ENCODE results near the gene DTL.
A peak's percentile ranks its signal among the peaks of the same experiment; 100 is the strongest.

The DTL gene

DNA sequence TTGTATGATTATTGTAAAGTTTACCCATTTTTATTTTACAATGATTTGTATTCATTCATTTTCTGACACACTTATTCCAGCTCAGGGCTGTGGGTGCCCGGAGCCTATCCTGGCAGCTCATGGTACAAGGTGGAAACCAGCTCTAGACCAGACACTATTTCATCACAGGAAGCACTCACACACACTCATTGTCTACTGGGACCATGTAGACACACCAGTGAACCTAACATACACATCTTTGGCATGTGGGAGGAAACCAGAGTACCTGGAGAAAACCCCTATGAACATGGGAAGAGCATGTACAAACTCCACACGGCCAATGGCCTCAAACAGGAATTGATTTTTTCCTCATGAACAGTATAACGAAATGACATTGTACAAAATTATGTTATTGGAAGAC, 2.4 kb downstream of the DTL start:
- peak; percentile 58 for DNase-seq (ENCODE audit: low spot score)

DNA sequence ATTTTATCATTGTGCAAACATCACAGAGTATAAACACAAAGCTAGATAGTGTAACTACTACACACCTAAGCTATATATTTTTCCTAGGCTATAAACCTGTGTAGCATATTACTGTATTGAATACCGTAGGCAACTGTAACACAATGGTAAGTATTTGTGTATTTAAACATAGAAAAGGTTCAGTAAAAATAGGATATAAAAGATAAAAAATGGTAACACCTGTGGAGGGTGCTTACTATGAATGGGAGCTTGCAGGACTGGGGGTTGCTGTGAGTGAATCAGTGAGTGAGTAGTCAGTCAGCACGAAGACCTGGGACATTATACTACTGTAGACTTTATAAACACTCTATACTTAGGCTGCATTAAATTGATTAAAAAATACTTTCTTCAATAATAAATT, 4.1 kb downstream of the DTL start:
- DNase-seq (ENCODE audit: low spot score), result peak; percentile 26

DNA sequence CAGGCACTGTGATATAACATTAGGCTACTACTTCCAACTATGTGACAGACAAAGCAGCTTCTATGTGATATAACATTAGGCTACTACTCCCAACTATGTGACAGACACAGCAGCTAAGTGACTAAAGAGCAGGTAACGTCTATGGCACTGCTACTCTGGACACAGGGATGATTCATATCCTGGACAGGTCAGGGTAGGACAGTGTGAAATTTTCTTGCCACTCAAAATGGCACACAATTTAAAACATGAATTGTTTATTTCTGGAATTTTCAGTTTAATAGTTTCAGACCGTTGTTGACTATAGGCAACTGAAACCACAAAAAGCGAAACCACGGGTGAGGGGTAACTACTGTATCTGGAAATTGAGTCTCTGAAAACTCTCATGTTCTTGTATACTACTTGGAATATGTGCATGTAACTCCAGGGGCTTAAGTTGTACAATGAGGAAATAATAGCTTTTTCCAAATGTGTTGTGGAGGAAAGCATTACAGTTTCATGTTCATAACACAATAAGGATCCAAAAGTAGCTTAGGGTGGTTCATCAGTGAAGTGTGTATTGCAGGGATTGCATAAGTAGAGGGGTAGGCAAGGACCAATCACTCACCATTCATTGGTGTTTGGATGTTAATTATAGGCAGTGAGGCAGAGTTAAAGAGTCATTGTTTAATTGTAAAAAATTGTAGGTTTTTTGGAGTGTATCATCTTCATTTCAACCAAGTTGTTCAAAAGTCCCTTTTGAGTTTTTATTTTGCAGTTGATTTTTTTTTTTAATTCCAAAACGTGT, 5.3 kb downstream of the DTL start:
- peak; percentile 75 for DNase-seq (ENCODE audit: low spot score)

DNA sequence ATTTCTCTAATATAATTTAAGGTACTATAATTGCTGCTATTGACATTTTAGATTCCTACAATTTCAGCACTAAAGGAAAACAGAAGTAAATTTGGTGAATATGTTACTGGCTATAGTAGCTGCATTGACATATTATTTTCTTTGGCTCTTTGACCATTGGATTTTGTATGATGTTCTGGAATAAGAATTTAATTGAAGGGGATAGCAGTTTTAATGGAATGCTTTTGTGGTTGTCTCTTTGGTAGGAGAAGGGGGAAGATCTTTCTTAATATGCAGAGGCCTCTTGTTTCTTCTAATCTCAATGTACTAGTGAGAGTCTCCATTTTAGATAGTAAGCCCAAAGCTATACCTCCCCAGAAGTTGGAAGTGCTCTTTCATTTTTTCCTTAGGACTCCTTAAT, 6.9 kb downstream of the DTL start:
- DNase-seq (ENCODE audit: low spot score), result no peak

DNA sequence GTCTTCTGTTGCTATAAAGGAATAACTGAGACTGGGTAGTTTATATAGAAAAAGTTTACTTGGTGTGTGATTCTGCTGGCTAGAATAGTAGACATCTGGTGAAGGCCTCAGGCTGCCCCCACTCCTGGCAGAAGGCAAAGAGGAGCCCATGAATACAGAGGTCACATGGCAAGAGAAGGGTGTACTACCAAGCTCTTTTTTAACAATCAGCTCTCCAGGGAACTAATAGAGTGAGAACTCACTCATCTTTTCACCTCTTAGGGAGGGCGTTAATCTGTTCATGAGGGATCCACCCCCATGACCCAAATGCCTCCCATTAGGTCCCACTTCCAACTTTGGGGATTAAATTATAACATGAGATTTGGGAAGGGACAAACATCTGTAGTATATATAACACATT, 9.3 kb downstream of the DTL start:
- no peak for DNase-seq (ENCODE audit: low spot score)

DNA sequence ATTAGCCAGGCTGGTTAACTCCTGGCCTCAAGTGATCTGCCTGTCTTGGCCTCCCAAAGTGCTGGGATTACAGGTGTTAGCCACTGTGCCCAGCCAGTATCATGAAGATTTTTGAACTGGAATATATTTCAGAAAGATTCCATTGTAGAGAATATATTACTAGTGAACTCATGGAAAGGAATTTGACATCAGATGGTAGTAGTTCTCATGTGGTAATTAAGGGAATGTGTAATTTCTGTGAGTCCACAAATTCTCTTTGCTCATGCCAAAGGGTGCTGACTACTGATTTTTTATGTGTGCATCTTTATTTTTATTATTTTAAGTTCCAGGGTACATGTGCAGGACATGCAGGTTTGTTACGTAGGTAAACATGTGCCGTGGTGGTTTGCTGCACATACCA, 10.4 kb downstream of the DTL start:
- no peak for DNase-seq (ENCODE audit: low spot score)

DNA sequence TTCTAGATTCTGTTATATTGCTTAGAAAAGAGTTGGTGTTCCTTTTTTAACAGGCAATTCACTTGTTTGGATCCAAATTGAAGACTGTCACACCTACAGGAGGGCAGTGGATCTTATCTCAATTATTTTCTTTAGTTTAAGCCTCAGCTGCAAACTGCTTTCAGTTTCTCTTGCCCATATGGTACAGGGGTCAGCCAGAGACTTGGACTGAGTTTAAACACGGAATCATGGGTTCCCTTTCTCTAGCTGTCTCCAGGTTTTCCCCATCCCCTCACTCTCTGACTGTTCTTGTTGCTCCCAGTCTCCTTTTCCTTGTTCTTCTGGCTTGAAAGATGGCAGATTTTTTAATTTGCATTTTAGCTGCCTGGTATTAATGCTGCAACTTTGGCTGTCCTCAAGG, 18.4 kb downstream of the DTL start:
- no peak for DNase-seq (ENCODE audit: low spot score)

DNA sequence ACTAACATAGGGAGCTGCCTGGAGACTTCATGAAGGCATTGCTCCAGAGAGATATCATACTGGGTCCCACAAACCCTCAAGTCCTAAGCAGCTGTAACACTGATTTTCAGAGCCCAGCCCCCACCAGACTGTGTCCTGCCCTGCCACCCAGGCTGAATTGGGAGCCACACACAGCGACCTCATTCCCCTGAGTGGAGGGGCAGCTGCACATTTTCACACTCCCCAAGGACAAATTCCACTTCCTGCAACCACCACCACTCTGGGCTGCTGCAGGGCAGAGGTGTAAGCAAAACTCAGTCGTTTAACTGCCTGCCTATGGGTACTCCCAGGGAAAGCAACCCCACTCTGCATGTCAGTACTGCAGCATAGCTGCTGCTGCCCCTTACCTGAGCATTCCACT, 19.8 kb downstream of the DTL start:
- DNase-seq (ENCODE audit: low spot score), result no peak

DNA sequence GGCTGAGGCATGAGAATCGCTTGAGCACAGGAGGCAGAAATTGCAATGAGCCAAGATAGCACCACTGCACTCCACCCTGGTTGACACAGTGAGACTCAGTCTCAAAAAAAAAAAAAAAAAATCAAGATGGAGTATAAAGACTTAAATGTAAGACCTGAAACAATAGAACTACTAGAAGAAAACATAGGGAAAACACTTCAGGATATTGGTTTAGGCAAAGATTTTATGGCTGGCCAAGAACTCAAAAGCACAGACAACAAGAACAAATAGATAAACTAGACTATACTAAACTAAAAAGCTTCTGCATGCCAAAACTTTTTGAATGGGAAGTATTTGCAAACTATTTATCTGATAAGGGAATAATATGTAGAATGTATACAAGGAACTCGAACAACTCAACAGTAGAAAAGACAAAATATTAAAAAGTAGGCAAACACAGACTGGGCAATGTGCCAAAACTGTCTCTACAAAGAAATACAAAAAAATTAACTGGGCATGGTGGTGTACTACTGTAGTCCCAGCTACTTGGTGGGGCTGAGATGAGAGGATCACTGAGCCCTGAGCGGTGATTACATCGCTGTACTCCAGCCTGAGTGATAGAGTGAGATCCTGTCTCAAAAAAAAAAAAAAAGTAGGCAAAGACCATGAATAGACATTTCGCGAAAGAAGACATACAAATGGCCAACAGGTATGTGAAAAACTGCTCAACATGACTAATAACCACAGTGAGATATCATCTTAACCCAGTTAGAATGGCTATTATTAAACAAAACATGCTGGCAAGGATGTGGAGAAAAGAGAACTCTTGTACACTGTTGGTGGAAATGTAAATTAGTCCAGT, 25.3 kb downstream of the DTL start:
- DNase-seq (ENCODE audit: low spot score), result no peak

DNA sequence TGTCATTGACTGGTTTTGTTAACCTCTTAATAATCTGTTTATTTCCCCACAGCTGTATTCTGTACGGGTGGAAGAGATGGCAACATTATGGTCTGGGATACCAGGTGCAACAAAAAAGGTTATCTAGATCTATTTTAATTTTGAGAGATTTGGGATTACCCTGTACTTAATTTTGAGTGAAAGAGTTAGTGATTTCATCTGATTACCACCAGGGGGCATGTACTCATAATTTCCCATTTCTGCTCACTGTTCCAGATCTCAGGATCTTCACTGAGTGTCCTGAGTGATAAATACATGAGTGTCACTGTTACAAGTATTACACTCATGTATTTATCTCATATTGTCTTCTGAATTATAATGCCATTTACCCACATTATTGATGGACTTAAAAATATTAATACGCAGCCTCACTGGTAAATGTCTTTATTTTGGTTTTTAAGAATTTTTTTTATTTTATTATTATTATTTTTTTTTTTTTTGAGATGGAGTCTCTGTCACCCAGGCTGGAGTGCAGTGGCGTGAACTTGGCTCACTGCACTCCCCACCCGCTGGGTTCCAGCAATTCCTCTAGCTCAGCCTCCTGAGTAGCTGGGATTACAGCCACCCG, 27.4 kb downstream of the DTL start:
- peak; percentile 80 for DNase-seq (ENCODE audit: low spot score)

DNA sequence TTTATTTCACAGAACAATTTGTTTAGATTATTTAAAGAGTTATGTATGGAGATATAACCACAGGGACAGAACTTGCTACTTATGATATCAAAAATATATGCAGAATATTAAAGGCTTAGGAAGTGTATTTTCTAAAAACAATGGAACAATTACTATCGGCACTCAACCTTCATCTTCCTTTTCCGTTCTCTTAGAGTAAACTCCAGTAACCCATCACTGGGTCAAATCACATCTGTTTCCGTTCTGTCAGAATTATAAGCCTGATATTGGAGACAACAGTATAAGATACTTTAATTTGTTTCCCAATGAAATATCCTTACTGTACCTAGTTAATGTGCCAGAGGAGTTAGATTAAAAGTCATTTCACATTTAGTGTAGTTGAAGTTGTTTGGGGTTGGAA, 32.2 kb downstream of the DTL start:
- DNase-seq (ENCODE audit: low spot score), result no peak

DNA sequence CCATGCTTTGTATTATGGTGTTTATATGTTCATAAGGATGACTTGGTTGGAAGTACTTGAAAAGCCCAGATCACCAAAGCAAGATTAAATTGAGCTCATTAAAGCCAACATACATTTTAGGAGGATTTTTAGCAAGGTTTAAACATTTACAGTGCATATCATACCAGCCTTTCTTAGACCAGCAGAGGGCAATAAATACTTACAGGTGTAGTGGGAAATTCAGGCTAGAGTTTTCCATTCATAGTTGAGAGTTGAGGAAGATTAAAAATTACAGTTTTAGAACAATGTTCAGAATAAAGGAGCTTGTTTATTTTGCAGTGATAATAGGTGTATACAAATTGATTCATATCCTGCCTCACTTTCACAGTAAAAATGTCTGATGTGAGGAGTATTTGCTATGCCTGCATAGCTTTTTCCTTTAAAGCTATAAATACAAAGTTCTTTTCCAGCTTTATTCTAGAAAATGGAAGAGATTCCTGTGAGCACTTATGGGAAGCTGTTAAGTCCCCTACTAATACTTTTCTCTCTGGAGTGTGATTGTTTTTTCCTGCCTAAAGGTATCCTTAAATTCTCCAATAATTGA, 35.3 kb downstream of the DTL start:
- DNase-seq (ENCODE audit: low spot score), result peak; percentile 51

DNA sequence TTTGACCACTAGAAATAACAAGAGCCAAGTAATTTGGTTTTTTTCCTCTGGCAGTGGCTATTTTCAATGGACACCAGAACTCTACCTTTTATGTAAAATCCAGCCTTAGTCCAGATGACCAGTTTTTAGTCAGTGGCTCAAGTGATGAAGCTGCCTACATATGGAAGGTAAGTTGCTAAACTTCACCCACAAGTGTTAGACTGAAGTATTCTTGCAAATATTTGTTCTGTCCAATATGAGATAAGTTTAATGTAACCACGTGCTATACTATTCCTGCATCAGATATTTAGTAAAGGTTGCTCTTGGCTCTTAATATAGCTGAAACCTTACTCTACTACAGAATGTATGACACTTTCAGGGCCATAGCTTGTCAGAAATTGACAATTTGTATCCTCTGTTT, 36.5 kb downstream of the DTL start:
- no peak for DNase-seq (ENCODE audit: low spot score)

DNA sequence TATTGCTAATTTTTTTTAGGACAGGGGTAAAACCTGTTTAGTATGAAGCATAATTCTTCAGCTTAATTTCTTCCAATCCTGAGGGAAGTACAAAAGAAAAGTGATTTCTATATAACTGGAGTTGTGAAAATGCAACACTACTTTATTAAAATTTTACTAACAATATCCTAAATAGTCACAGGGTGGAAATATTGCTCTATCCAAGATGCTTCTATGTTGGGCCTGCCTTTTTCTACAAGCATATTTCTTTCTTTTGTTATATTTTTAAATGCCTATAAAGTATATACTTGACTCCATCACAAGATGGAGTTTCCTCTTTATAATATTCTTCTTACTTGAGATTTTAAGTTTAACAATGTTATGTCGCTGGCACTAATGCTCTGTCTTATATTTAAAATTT, 37.9 kb downstream of the DTL start:
- DNase-seq (ENCODE audit: low spot score), result no peak

DNA sequence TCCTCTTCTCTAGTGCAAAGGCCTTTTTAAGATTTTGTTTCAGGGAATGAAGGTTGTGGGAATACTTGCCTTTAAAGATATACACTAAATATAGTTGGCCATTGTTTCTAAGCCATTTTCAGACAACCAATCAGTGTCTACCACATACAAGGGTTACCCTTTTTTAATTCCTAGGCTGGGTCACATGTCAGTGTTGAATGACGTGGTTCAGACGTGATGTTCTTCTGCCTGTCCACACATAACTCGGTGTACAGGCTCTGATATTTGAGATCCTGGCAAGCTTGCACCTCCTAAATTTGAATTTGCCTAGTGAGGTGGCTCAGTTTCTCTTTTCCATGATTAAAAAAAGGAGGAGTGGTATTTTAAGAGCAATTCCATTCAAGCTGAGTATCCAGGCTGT, 38.8 kb downstream of the DTL start:
- no peak for DNase-seq (ENCODE audit: low spot score)

DNA sequence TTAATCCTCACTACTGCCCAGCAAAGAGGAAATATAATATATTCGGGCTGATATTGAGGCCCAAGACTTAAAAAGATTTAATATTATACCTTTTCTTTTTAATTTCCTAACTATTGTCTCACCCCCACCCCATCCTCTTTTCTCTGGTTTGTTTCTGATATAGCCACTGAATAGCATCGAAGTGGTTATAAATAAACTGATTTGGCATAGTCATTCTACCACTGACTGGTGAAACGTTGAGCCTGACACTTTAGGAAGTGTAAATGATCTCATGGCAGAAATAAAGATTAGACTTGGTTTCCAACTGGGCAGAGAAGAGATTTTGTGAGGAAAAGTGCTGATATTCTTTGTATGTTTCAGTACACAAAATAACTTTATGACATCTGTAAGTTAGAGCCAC, 39.3 kb downstream of the DTL start:
- DNase-seq (ENCODE audit: low spot score), result no peak

DNA sequence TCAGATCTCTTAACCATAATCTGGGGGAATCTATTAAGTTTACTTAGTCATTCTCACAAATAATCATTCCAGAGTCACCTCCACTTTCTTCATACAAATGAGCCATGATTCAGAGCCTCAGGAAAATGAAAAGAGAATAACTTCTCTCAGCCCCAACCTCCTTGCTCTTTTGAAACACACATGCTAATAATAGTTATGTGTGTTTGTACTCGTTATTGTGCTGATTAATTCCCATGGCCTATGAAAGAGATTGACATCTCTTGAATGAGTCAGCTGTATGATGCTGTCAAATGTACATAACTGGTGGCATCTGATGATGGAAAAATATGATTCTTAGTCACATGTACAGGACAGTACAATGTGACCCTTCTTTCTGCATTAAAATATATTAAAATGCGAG, 41.5 kb downstream of the DTL start:
- peak; percentile 13 for DNase-seq (ENCODE audit: low spot score)

DNA sequence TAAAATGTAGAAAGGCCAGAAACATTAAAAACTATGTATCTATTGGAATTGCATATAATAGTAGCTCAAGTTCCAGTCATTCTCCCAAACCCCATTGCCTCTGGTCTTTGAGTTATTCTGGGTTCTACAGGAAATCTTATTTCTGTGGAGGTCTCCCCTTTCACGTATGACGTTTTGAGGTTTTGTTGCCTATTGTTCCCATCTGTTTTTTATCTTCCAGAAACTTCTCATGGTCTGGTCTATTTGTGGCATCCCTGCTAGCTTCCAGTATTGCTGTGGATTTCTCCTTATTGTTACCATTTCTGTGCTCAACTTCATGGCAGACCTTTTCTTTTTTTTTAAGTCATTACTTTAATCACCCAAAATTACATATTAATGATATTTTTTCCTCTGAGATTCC, 43.3 kb downstream of the DTL start:
- no peak for DNase-seq (ENCODE audit: low spot score)

DNA sequence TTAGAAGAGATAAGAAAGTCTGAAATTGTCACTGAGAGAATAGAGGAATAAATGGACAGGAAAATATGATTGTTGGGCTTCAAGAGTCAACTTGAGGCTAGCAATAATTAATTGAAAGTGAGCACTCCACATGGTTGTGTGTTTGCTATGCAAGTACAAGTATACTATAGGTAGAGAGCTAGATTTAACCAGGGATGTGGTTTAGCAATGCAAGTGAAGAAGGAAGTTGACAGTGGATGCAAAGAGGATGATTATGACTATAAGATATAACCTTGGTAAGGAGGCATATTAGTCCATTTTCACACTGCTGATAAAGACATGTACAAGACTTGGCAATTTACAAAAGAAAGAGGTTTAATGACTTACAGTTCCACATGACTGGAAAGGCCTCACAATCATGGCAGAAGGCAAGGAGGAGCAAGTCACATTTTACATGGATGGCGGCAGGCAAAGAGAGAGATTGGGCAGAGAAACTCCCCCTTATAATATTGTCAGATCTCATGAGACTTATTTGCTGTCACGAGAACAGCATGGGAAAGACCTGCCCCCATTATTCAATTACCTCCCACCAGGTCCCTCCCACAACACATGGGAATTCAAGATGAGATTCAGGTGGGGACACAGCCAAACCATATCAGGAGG, 47.3 kb downstream of the DTL start:
- no peak for DNase-seq (ENCODE audit: low spot score)

DNA sequence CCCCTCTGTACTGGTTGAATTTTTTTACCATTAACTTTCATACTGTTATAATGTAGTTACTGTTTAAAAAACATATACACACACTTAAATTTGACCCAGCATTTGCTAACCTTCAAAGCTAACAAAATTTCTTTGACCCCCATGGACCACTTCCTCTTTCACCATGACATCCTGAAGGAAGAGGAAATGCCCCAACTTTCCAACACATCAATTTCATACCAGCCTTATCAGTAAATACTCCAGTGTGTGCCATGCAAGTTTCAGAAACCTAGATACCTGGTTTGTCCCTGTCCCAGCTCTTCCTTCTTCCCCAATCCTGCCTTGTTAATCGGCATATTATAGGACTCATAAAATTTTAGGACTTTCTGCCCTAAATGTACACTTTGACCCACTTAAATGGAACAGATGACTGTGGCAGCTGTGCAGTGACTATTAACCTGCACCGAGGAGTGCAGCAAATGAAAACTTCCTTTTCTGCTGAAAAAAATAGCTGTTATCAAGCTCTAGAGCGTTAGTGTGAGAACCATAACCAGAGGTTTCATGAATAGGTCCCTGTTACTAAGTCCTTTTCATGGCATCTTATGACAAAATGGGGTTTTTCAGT, 54.1 kb downstream of the DTL start:
- DNase-seq (ENCODE audit: low spot score), result no peak

DNA sequence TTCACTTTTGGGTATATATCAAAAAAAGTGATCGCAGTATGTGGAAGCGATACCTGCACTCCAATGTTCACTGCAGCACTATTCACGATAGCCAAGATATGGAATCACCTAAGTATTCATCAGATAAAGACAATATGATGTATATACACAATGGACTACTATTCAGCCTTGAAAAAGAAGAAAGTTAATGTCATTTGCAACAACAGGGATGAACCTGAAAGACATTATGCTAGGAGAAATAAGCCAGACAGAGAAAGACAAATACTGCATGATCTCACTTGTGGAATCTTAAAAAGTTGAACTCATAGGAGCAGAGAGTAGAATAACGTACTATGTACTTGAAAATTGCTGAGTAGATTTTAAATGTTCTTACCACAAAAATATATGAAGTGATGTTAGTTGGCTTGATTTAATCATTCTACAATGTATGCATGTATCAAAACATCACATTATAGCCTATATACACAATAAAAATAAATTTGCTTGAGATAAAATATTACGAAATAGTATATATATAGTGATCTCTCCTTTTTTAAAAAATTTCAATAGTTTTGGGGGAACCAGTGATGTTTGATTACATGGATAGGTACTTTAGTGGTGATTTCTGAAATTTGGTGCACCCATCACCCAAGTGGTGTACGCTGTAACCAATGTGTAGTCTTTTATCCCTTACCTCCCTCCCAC, 56.0 kb downstream of the DTL start:
- no peak for DNase-seq (ENCODE audit: low spot score)
